Measurements from ENCODE around the gene FCGR2B.

- TF ChIP-seq GATA2 (IDR thresholded peaks at IDR 0.05; ENCODE audit: low read depth, low read length), result no peak
- TF ChIP-seq GATA3 (IDR thresholded peaks at IDR 0.05; ENCODE audit: low read depth, low read length), result no peak
Observed at GRCh38 chr1:161719325-161719611, 56.3 kb downstream of the FCGR2B start.

Data from SH-SY5Y (cell line).